CD14-positive monocyte (primary cell): ENCODE data around the gene EPC1. TPM values are rescaled to one million over a fixed set of nuclear protein-coding genes. Genes with fewer than 3 reads are reported as not detected.

Experiments used
- DNase-seq, 3 donors: peaks; one replicate each; pipeline ENCODE4 v3.0.0-alpha.2; 2011 to 2022
- H2AFZ ChIP-seq: 2 replicates; pipeline ENCODE4 v1.6.0; 2012; ENCODE audit warnings: mild to moderate bottlenecking, low read depth, low read length, inconsistent platforms; ENCODE audit not compliant: insufficient read depth, poor library complexity, severe bottlenecking
- H3K27ac ChIP-seq, 2 donors: 1 replicate in 1 of 2; 2 replicates in 1 of 2; pipeline ENCODE4 v1.5.1; 2012 to 2013; ENCODE audit warnings: low read length in 2 of 2, control low read depth in 1 of 2, inconsistent platforms in 1 of 2, low read depth in 1 of 2, mild to moderate bottlenecking in 1 of 2
- H3K27me3 ChIP-seq, 2 donors: one replicate each; pipeline versions ENCODE4 v1.6.0 to v1.6.1; 2011 to 2013; ENCODE audit warnings: low read length in 2 of 2; ENCODE audit not compliant: control insufficient read depth in 2 of 2, insufficient read depth in 2 of 2
- H3K36me3 ChIP-seq, 2 donors: replicated peaks in 1 of 2; 1 replicate in 1 of 2; 2 replicates in 1 of 2; pipeline versions ENCODE4 v1.5.1 to v1.6.1; 2012 to 2013; ENCODE audit warnings: low read length in 2 of 2, control low read depth in 1 of 2, inconsistent platforms in 1 of 2, mild to moderate bottlenecking in 1 of 2; ENCODE audit not compliant: insufficient read depth in 2 of 2, control insufficient read depth in 1 of 2
- H3K4me1 ChIP-seq, 2 donors: 1 replicate in 1 of 2; 2 replicates in 1 of 2; pipeline versions ENCODE4 v1.5.1 to v1.6.1; 2012 to 2013; ENCODE audit warnings: low read length in 2 of 2, control low read depth in 1 of 2, inconsistent platforms in 1 of 2, mild to moderate bottlenecking in 1 of 2, moderate library complexity in 1 of 2; ENCODE audit not compliant: insufficient read depth in 2 of 2, control insufficient read depth in 1 of 2
- H3K4me2 ChIP-seq: replicated peaks from 2 replicates; pipeline ENCODE3; 2012; ENCODE audit warnings: low read length, moderate library complexity, mild to moderate bottlenecking; ENCODE audit not compliant: poor library complexity, severe bottlenecking; ENCODE audit errors: extremely low read depth
- H3K4me3 ChIP-seq, 3 experiments: fragments of 200-600 bp in 1 of 3; sonication (generic) in 1 of 3; replicated peaks in 1 of 3; 1 replicate in 2 of 3; 2 replicates in 1 of 3; pipeline ENCODE4 v1.5.1; 2011 to 2013; ENCODE audit warnings: low read length in 3 of 3, mild to moderate bottlenecking in 3 of 3, control low read depth in 2 of 3, low read depth in 2 of 3, inconsistent platforms in 1 of 3, moderate library complexity in 1 of 3
- H3K79me2 ChIP-seq: 2 replicates; pipeline ENCODE4 v1.6.0; 2012; ENCODE audit warnings: mild to moderate bottlenecking, control low read depth, inconsistent platforms, low read length, moderate library complexity; ENCODE audit not compliant: insufficient read depth
- H3K9ac ChIP-seq: 2 replicates; pipeline ENCODE4 v1.6.0; 2017; ENCODE audit warnings: low read length, mild to moderate bottlenecking; ENCODE audit not compliant: insufficient read depth, poor library complexity, severe bottlenecking
- H3K9me3 ChIP-seq, 2 donors: replicated peaks in 1 of 2; 1 replicate in 1 of 2; 2 replicates in 1 of 2; pipeline versions ENCODE4 v1.5.1 to v1.6.1; 2012 to 2013; ENCODE audit warnings: low read length in 2 of 2, control low read depth in 1 of 2; ENCODE audit not compliant: control insufficient read depth in 1 of 2, insufficient read depth in 1 of 2
- H4K20me1 ChIP-seq: 2 replicates; pipeline ENCODE4 v1.6.0; 2012; ENCODE audit warnings: mild to moderate bottlenecking, low read length, control low read depth, moderate library complexity; ENCODE audit not compliant: insufficient read depth
- H3K27ac Mint-ChIP-seq, 7 donors: one replicate each; pipeline ENCODE4 v1.8.0; 2020; ENCODE audit warnings: mild to moderate bottlenecking in 7 of 7, mixed read lengths in 7 of 7, moderate library complexity in 6 of 7, inconsistent platforms in 2 of 7
- H3K27me3 Mint-ChIP-seq, 3 donors: one replicate each; pipeline ENCODE4 v1.8.0; 2021 to 2022; ENCODE audit warnings: low read depth in 3 of 3, mild to moderate bottlenecking in 3 of 3, mixed read lengths in 3 of 3, moderate library complexity in 3 of 3, inconsistent platforms in 1 of 3
- H3K36me3 Mint-ChIP-seq, 2 donors: one replicate each; pipeline ENCODE4 v1.8.0; 2020; ENCODE audit warnings: mixed read lengths in 2 of 2, inconsistent platforms in 1 of 2, mild to moderate bottlenecking in 1 of 2
- H3K4me1 Mint-ChIP-seq: one replicate; pipeline ENCODE4 v1.8.0; 2020; ENCODE audit warnings: mild to moderate bottlenecking, mixed read lengths
- H3K4me3 Mint-ChIP-seq, 2 donors: one replicate each; pipeline ENCODE4 v1.8.0; 2020; ENCODE audit warnings: mild to moderate bottlenecking in 2 of 2, mixed read lengths in 2 of 2, moderate library complexity in 1 of 2
- H3K9me3 Mint-ChIP-seq, 7 donors: one replicate each; pipeline ENCODE4 v1.8.0; 2020 to 2022; ENCODE audit warnings: mixed read lengths in 7 of 7, mild to moderate bottlenecking in 6 of 7, moderate library complexity in 6 of 7, inconsistent platforms in 2 of 7
- CTCF ChIP-seq: fragments of 200-600 bp; IDR thresholded peaks from one replicate; pipeline ENCODE4 v1.8.0; 2022; ENCODE audit warnings: antibody characterized with exemption, mild to moderate bottlenecking
- WGBS: methylation state at CpG from one replicate; pipeline ENCODE4 v1.1.5; 2013; ENCODE audit warnings: missing lambda C conversion rate; ENCODE audit not compliant: insufficient coverage; 5-methylcytosine and 5-hydroxymethylcytosine counted together
- intact Hi-C, 2 donors: fragments of 100-400 bp; cut with micrococcal nuclease; formaldehyde crosslinking; loops; one replicate each; pipeline versions ENCODE4 v1.15.0 to v1.15.1; 2023
- polyA plus RNA-seq, 3 donors: library from polyadenylated mRNA; depleted of rRNA in 1 of 3; unstranded in 2 of 3; stranded (reverse) in 1 of 3; fragments of 300-500 nt in 2 of 3; fragments of >200 nt in 1 of 3; fragmentation: Illumina TruSeq in 2 of 3; gene quantifications; 1 replicate in 2 of 3; 2 replicates in 1 of 3; pipeline ENCODE4 v1.2.3, GENCODE V29; 2012 to 2021

The EPC1 gene
- polyA plus RNA-seq, 3 donors = 28.3 to 60.8 (median 31.0) TPM

- Histone ChIP-seq H3K4me3 (no peak overlapping the region), H3K9ac (no peak overlapping the region), H4K20me1 (peaks cover 21% of the 10 kb centered on the region), H3K9me3 (no peaks in the 10 kb centered on the region), H3K4me2 (no peak overlapping the region), H3K79me2 (peaks cover 5% of the 10 kb centered on the region), H3K36me3 (peaks cover 34 to 46% of the 10 kb centered on the region in 2 donors), H3K27ac (no peak overlapping the region), H3K27me3 (no peaks in the 10 kb centered on the region), H2AFZ (no peak overlapping the region), H3K4me1 (peaks cover 0 to 5% of the 10 kb centered on the region in 2 donors)
- no peak for TF ChIP-seq CTCF
- Mint-ChIP-seq H3K4me1 (peaks cover 11% of the 10 kb centered on the region), H3K27me3 (peaks cover 0 to 1% (median 0%) of the 10 kb centered on the region in 3 donors), H3K9me3 (no peaks in the 10 kb centered on the region), H3K4me3 (no peak overlapping the region), H3K36me3 (peaks cover 38 to 41% of the 10 kb centered on the region in 2 donors), H3K27ac (no peak overlapping the region)
- WGBS = no CpG with 5 or more reads among the region's 2 CpGs
- DNase-seq = no peak
- intact Hi-C loops = no loop called here
Observed at GRCh38 chr10:32265756-32266155, 81.2 kb downstream of the EPC1 start.

- Histone ChIP-seq H4K20me1 (no peaks in the 10 kb centered on the region), H2AFZ (no peak overlapping the region), H3K4me1 (peaks cover 0 to 5% of the 10 kb centered on the region in 2 donors), H3K9ac (no peak overlapping the region), H3K36me3 (peaks cover 10 to 22% of the 10 kb centered on the region in 2 donors), H3K79me2 (no peaks in the 10 kb centered on the region), H3K9me3 (no peaks in the 10 kb centered on the region), H3K27me3 (no peaks in the 10 kb centered on the region), H3K4me3 (no peak overlapping the region), H3K4me2 (no peak overlapping the region), H3K27ac (no peak overlapping the region)
- Mint-ChIP-seq H3K4me1 (peaks cover 15% of the 10 kb centered on the region), H3K9me3 (no peaks in the 10 kb centered on the region), H3K4me3 (peak overlapping the region in 1 of 2 donors; percentile 1), H3K36me3 (peaks cover 16% of the 10 kb centered on the region in 2 donors), H3K27me3 (peaks cover 0 to 1% (median 0%) of the 10 kb centered on the region in 3 donors), H3K27ac (peak overlapping the region in 1 of 7 donors; percentile 38)
- intact Hi-C loops = no loop called here
- peak in 1 of 3 donors; percentile 17 for DNase-seq
- WGBS = no CpG with 5 or more reads among the region's 1 CpG
- no peak for TF ChIP-seq CTCF
Observed at GRCh38 chr10:32263300-32263699, 83.7 kb downstream of the EPC1 start.
